Kidney epithelial cell (primary cell): Measurements from ENCODE around the gene LENG8. TPM values are rescaled to one million over a fixed set of nuclear protein-coding genes. Genes with fewer than 3 reads are reported as not detected.

Experiments
- DNase-seq: peaks from one replicate; pipeline ENCODE4 v3.0.0-alpha.2; 2010; ENCODE audit warnings: low read depth
- H3K27me3 ChIP-seq: 2 replicates; pipeline ENCODE4 v1.6.0; 2011; ENCODE audit warnings: low read length; ENCODE audit not compliant: control insufficient read depth, insufficient read depth
- H3K36me3 ChIP-seq: 2 replicates; pipeline ENCODE4 v1.5.1; 2011; ENCODE audit warnings: low read length; ENCODE audit not compliant: control insufficient read depth, insufficient read depth
- H3K4me3 ChIP-seq: 2 replicates; pipeline ENCODE4 v1.5.1; 2011; ENCODE audit warnings: low read depth, mild to moderate bottlenecking, control low read depth, low read length
- total RNA-seq: library from RNA; depleted of rRNA; stranded (reverse); fragments of >200 nt; gene quantifications from 2 replicates; pipeline ENCODE4 v1.2.3, GENCODE V29; 2015
- TF ChIP-seq, protein P1 (sequence below): IDR thresholded peaks from 2 replicates; pipeline ENCODE4 v1.5.1; 2011; ENCODE audit warnings: mild to moderate bottlenecking, moderate library complexity, low read length, control low read depth, inconsistent platforms; ENCODE audit not compliant: insufficient read depth, poor library complexity, severe bottlenecking

The LENG8 gene
- total RNA-seq, 1 donor from 2014 or later: 61.3 TPM

DNA sequence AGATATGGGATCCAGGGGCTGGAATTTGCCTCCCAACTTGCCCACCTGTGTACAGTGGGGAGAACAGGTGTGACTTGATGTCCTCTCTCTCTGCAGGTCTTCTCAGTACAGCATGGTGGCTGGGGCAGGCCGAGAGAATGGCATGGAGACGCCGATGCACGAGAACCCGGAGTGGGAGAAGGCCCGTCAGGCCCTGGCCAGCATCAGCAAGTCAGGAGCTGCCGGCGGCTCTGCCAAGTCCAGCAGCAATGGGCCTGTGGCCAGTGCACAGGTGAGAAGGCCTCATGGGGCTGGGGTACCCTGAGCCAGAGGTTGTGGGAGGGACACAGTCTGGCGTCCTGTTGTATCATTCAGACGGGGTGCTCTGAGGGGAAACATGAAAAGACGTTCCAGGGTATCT, 3.0 kb downstream of the LENG8 start:
- Histone ChIP-seq H3K36me3 (peaks cover 10% of the 10 kb centered on the region), H3K27me3 (no peaks in the 10 kb centered on the region), H3K4me3 (no peak overlapping the region)
- TF ChIP-seq, protein P1, sequence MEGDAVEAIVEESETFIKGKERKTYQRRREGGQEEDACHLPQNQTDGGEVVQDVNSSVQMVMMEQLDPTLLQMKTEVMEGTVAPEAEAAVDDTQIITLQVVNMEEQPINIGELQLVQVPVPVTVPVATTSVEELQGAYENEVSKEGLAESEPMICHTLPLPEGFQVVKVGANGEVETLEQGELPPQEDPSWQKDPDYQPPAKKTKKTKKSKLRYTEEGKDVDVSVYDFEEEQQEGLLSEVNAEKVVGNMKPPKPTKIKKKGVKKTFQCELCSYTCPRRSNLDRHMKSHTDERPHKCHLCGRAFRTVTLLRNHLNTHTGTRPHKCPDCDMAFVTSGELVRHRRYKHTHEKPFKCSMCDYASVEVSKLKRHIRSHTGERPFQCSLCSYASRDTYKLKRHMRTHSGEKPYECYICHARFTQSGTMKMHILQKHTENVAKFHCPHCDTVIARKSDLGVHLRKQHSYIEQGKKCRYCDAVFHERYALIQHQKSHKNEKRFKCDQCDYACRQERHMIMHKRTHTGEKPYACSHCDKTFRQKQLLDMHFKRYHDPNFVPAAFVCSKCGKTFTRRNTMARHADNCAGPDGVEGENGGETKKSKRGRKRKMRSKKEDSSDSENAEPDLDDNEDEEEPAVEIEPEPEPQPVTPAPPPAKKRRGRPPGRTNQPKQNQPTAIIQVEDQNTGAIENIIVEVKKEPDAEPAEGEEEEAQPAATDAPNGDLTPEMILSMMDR: no peak
- no peak for DNase-seq

GRCh38 chr19:54452626-54453025, 3.6 kb downstream of the LENG8 start:
- Histone ChIP-seq H3K27me3 (no peaks in the 10 kb centered on the region), H3K36me3 (peaks cover 9% of the 10 kb centered on the region), H3K4me3 (no peak overlapping the region)
- TF ChIP-seq, protein P1: no peak
- DNase-seq: no peak

DNA sequence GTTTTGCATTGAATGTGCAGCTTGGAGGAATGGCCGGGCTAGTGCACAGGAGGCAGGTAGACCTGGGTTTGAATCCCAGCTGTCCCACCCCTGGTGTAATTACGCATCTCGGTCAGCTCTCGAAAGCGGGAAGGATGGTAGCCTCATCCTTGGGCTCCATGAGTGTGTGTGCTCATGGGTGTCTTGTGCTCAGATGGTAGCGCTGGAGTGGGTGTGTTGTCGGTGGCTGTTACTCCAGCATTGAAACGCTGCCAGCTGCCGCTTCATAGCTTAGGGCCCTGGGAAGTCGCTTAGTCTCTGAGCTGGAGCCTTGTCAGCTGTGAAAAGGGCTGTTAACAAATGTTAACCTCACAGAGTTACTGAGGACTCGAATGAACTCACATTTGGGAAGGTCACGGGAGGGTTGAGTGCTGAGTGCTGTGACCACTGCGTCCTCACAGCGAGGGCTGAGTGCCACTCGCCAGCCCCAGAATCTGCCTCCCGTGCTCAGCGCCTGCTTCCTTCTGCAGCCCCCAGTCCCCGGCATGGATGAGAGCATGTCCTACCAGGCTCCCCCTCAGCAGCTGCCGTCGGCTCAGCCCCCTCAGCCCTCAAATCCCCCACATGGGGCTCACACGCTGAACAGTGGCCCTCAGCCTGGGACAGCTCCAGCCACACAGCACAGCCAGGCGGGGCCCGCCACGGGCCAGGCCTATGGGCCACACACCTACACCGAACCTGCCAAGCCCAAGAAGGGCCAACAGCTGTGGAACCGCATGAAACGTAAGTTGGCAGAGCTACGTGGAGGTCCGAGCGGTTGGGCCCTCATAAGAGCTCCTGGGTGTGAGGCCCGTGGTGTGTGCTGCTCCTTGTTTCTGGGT, 5.2 kb downstream of the LENG8 start:
- no peak overlapping the region for H3K4me3 ChIP-seq
- TF ChIP-seq, protein P1: no peak
- peaks cover 16% of the 10 kb centered on the region for H3K36me3 ChIP-seq
- no peak for DNase-seq
- H3K27me3 ChIP-seq: no peaks in the 10 kb centered on the region

DNA sequence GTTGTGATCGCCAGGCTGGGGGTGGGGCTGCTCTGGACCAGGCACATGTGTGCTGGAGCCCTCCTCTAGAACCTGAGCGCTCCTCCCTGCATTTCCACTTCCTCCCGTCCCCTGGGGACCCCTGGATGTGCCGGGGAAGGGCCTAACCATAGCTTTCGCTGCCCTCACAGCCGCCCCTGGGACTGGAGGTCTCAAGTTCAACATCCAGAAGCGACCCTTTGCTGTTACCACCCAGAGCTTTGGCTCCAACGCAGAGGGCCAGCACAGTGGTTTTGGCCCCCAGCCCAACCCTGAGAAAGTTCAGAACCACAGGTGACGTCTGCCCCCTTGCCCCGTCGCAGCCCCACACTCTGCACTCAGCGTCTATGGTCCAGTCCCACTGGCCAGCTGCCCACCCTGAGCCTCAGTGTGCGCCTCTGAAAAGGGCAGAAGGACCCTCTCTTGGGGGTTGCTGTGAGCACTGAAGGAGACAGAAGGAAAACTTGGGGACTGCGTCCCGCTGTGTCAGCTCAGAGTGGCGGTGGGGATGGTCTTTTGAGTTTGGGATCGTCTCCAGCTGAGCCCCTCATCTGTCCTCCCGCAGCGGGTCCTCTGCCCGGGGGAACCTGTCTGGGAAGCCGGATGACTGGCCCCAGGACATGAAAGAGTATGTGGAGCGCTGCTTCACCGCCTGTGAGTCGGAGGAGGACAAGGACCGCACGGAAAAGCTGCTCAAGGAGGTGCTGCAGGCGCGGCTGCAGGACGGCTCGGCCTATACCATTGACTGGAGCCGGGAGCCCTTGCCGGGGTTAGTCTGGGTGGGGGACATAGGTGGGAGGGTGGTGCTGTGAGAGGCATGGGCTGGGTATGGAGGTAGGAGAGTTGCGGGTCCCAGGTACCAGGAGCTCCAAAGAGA, 6.0 kb downstream of the LENG8 start:
- TF ChIP-seq, protein P1: no peak
- no peak for DNase-seq
- Histone ChIP-seq H3K4me3 (no peak overlapping the region), H3K27me3 (no peaks in the 10 kb centered on the region), H3K36me3 (peaks cover 17% of the 10 kb centered on the region)

DNA sequence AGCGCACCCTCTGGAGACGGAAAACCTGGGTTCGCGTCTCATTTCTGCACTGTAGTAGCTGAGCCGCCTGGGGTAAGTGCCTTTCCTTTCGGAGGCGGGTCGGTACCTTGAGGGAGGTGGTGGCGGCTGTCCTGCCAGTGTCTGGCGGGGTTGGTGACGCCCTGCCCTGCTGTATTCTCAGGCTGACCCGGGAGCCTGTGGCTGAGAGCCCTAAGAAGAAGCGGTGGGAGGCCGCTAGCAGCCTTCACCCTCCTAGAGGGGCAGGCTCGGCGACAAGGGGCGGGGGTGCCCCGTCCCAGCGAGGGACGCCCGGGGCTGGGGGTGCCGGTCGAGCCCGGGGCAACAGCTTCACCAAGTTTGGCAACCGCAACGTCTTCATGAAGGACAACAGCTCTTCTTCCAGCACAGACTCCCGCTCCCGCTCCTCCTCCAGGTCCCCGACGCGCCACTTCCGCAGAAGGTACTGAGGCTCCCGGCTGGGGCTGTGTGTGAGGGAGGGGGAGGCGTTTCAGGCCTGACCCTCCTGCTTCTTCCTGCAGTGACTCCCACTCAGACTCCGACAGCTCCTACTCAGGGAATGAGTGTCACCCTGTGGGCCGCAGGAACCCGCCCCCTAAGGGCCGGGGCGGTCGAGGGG, 6.9 kb downstream of the LENG8 start:
- TF ChIP-seq, protein P1: no peak
- H3K4me3 ChIP-seq: no peak overlapping the region
- no peak for DNase-seq
- no peaks in the 10 kb centered on the region for H3K27me3 ChIP-seq
- H3K36me3 ChIP-seq: peaks cover 19% of the 10 kb centered on the region
